Measurements from ENCODE around the gene COQ9.
A peak's percentile ranks its signal among the peaks of the same experiment; 100 is the strongest.
"Not testable (repeated sequence)": the region's sequence is repeated elsewhere in the genome, so short reads cannot be mapped to it uniquely, and the experiment has no call there.

The COQ9 gene, protein sequence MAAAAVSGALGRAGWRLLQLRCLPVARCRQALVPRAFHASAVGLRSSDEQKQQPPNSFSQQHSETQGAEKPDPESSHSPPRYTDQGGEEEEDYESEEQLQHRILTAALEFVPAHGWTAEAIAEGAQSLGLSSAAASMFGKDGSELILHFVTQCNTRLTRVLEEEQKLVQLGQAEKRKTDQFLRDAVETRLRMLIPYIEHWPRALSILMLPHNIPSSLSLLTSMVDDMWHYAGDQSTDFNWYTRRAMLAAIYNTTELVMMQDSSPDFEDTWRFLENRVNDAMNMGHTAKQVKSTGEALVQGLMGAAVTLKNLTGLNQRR

DNA sequence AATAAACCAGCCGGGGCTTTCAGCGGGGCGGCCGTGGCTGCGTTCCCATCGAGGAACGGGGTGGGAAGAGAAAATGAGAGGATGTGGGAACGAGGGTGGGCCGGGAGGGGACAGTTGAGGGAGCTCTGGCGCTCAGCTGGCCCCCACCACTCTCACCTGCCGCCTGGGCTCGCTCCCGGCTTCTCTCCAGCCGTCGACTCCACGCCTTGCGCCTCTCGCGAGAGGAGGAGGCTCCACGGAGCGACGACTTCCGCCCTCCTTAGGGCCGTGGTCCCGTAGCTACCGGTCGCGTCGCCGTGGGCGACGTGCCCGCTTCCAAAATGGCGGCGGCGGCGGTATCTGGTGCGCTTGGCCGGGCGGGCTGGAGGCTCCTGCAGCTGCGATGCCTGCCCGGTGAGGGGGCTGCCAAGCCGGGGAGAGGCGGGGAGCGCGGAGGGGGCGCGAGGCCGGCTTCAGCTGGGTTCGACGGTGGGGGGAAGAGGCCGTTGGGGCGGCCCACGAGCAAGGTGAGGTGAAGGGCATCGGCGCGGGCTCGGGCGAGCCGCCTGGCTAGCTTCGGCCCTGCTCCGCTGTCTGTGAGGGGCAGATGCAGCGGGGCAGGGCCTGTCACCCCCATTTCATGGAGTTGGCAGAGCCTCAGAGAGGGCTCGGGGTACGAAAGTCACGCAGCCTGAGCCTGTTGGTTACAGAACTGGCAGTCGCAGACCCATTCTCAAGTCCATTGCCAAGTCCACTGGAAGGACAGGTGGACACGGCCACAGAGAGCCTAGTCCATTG lies at the start of gene COQ9, which contains the start of gene CIAPIN1:
Gene COQ9 (plus strand): TSS at position 294 of the 777 bp plus-strand sequence. CDS start 27 bp downstream, at position 321.
Gene CIAPIN1 (minus strand): TSS at position 200 of the 777 bp plus-strand sequence. CDS start 6,457 bp downstream, outside the sequence.
- TF ChIP-seq, protein P1, sequence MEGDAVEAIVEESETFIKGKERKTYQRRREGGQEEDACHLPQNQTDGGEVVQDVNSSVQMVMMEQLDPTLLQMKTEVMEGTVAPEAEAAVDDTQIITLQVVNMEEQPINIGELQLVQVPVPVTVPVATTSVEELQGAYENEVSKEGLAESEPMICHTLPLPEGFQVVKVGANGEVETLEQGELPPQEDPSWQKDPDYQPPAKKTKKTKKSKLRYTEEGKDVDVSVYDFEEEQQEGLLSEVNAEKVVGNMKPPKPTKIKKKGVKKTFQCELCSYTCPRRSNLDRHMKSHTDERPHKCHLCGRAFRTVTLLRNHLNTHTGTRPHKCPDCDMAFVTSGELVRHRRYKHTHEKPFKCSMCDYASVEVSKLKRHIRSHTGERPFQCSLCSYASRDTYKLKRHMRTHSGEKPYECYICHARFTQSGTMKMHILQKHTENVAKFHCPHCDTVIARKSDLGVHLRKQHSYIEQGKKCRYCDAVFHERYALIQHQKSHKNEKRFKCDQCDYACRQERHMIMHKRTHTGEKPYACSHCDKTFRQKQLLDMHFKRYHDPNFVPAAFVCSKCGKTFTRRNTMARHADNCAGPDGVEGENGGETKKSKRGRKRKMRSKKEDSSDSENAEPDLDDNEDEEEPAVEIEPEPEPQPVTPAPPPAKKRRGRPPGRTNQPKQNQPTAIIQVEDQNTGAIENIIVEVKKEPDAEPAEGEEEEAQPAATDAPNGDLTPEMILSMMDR (IDR thresholded peaks at IDR 0.05; ENCODE audit: insufficient read depth, low read length, poor library complexity, severe bottlenecking) = no peak
- DNase-seq (ENCODE audit: extremely low read depth, insufficient read length) = peak; percentile 93
- Histone ChIP-seq H3K4me3 (replicated peaks; ENCODE audit: low read depth, low read length) (peak within 1 kb of the TSS; percentile 95), H3K36me3 (ENCODE audit: control insufficient read depth, insufficient read depth, low read length) (peaks cover 1% of the 10 kb centered on the region), H3K27me3 (replicated peaks; ENCODE audit: control insufficient read depth, insufficient read depth, low read length) (no peaks in the 10 kb centered on the region)

DNA sequence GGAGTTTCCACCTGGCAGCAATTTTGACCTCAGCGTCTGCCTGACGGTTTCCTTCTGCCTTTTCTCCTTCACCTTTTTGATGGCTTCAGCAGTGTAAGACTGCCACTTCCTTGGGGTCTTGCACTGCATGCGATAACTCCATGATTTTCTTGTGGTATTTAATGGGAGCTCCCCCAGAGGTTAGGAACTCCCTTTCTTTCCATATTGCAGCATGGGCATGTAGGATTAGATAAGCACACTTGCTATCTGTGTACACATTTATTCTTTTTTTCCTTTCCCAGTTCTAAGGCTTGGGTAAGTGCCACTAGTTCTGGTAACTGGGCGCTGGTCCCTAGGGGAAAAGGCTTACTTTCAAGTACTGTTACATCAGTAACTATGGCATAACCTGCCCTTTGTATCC lies 49.8 kb upstream of the COQ9 start:
- H3K4me3 ChIP-seq (replicated peaks; ENCODE audit: low read depth, low read length); H3K27me3 ChIP-seq (replicated peaks; ENCODE audit: control insufficient read depth, insufficient read depth, low read length); H3K36me3 ChIP-seq (ENCODE audit: control insufficient read depth, insufficient read depth, low read length); DNase-seq (ENCODE audit: extremely low read depth, insufficient read length): not testable (repeated sequence)

DNA sequence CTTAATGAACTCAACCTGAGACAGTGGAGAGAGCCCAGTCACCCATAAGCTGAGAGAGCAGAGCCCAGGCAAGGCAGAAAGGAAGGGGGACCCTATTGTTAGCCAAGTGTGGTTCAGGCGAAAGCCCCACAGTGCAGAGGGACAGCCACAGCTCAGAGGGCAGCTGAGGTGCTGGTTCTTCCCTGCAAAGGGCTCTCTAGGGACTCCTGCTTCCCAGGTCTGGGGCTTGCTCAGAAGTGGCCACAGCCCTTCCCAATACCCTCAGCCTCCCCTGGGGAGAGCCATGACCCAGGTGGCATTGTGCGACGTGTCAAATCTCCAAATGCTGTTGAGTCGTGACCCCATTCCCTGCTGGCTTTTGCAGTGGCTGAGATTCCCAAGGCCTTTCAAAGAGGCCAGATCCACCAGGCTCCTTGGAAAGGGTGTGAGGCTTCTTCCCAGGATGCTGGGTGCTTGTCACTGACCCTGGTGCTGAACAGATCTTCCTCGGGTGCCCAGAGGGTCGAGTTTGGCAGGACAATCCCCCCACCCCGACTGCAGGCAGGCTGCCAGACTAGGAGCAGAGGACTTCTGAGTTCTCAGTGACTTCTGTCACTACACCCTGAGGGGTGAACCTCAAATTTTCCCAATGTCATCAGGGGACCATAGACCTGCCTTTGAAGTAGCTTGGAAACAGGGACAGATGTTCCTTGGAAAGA lies 45.2 kb upstream of the COQ9 start:
- TF ChIP-seq, protein P1 (IDR thresholded peaks at IDR 0.05; ENCODE audit: insufficient read depth, low read length, poor library complexity, severe bottlenecking) = no peak
- no peaks in the 10 kb centered on the region for H3K27me3 ChIP-seq (replicated peaks; ENCODE audit: control insufficient read depth, insufficient read depth, low read length)
- no peaks in the 10 kb centered on the region for H3K36me3 ChIP-seq (ENCODE audit: control insufficient read depth, insufficient read depth, low read length)
- no peak overlapping the region for H3K4me3 ChIP-seq (replicated peaks; ENCODE audit: low read depth, low read length)
- no peak for DNase-seq (ENCODE audit: extremely low read depth, insufficient read length)

DNA sequence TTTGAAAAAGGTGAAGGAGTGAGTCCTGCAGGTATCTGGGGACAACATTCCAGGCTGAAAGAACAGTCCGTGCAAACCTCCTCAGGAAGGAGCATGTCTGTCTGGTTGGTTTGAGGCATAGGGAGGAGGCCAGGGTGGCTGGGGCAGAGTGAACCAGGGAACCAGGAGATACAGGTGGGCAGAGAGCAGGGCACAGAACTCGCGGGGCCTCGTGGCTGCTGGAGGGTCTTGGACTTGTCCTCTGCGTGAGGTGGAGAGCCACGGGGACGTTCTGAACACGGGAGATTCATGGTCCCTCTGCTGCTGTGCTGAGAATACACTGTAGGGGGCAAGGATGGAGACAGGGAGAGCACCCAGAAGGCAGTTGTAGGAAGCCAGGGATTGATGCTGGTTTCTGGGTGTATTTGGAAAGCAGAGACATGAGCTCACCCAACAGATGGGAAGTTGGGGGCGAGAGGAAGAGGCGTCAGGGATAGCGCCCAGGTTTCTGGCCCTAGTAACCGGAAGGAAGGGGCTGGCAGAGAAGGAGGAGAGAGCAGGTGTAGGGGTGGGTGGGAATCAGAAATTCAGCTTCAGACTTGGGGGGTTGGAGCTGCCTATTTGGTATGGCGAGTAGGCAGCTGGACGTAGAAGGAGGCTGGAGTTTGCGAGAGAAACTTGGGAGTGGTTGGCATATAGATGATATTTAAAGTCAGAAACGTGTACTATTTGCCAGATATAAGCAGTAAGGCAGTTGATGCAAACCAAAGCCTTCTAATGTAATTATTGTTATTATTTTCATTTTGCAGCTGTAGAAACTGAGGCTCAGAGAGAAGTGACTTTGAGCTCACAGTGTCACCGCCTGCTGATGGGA lies 43.1 kb upstream of the COQ9 start, which contains the start of gene CCL17:
Gene CCL17 (plus strand): TSS at position 803 of the 853 bp plus-strand sequence. CDS start 9,166 bp downstream, outside the sequence.
- Histone ChIP-seq H3K36me3 (ENCODE audit: control insufficient read depth, insufficient read depth, low read length) (no peaks in the 10 kb centered on the region), H3K4me3 (replicated peaks; ENCODE audit: low read depth, low read length) (no peak within 1 kb of the TSS), H3K27me3 (replicated peaks; ENCODE audit: control insufficient read depth, insufficient read depth, low read length) (no peaks in the 10 kb centered on the region)
- no peak for DNase-seq (ENCODE audit: extremely low read depth, insufficient read length)
- TF ChIP-seq, protein P1 (IDR thresholded peaks at IDR 0.05; ENCODE audit: insufficient read depth, low read length, poor library complexity, severe bottlenecking) = no peak

DNA sequence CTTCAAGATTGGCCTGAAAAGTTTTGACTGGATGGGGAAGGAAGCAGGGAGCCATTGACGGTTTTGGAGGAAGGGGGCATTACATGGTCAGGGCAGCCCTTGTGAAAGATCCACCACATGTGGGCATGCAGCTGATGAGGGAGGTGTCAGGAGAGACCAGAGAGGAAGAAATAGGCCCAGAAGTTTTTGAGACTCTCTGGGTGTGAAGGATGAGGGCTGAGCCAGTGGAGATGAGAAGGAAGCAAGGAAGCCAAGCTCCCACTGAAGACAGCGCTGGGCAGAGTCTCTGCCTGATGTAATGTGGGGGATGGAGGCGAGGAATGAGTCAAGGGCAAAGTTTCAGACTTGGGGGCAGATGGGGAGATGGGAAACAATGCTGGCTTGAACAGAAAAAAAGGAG lies 42.2 kb upstream of the COQ9 start:
- no peak for DNase-seq (ENCODE audit: extremely low read depth, insufficient read length)
- Histone ChIP-seq H3K36me3 (ENCODE audit: control insufficient read depth, insufficient read depth, low read length) (no peaks in the 10 kb centered on the region), H3K4me3 (replicated peaks; ENCODE audit: low read depth, low read length) (no peak overlapping the region), H3K27me3 (replicated peaks; ENCODE audit: control insufficient read depth, insufficient read depth, low read length) (no peaks in the 10 kb centered on the region)
- TF ChIP-seq, protein P1 (IDR thresholded peaks at IDR 0.05; ENCODE audit: insufficient read depth, low read length, poor library complexity, severe bottlenecking) = no peak
